H1 (cell line): ENCODE results near the gene H2AZ2. TPM values are rescaled to one million over a fixed set of nuclear protein-coding genes. Genes with fewer than 3 reads are reported as not detected.

Experiments
- CBX5 ChIP-seq: fragments of 300-800, 300-1000 bp; sonication (generic); IDR thresholded peaks from 2 replicates; pipeline ENCODE4 v1.7.1; 2016; ENCODE audit warnings: antibody characterized with exemption, low read length, low read depth
- CBX8 ChIP-seq: fragments of 300-800, 300-1000 bp; sonication (generic); IDR thresholded peaks from 2 replicates; pipeline ENCODE4 v1.7.1; 2016; ENCODE audit warnings: low read depth, low read length, borderline replicate concordance
- CEBPB ChIP-seq: IDR thresholded peaks from 2 replicates; pipeline ENCODE4 v1.6.1; 2012; ENCODE audit warnings: low read depth, low read length
- CHD1 ChIP-seq: IDR thresholded peaks from 2 replicates; pipeline ENCODE4 v1.6.1; 2012; ENCODE audit warnings: low read depth, low read length, improper control_type of control experiment
- CREB1 ChIP-seq: IDR thresholded peaks from 2 replicates; pipeline ENCODE4 v1.6.1; 2012; ENCODE audit warnings: inconsistent platforms
- EP300 ChIP-seq, 2 experiments: IDR thresholded peaks; 1 replicate in 1 of 2; 2 replicates in 1 of 2; pipeline ENCODE4 v1.6.1; 2011 to 2012; ENCODE audit warnings: low read depth in 2 of 2, low read length in 2 of 2, mild to moderate bottlenecking in 2 of 2, borderline replicate concordance in 1 of 2, inconsistent platforms in 1 of 2, moderate library complexity in 1 of 2
- EZH2 ChIP-seq: fragments of 200-600 bp; sonication (generic); IDR thresholded peaks from 2 replicates; pipeline ENCODE4 v1.7.1; 2012; ENCODE audit warnings: low read depth, mild to moderate bottlenecking, moderate library complexity, low read length, inconsistent platforms; ENCODE audit not compliant: severe bottlenecking
- FOSL1 ChIP-seq: IDR thresholded peaks from 2 replicates; pipeline ENCODE4 v1.6.1; 2011; ENCODE audit warnings: mild to moderate bottlenecking, low read depth, low read length, moderate library complexity; ENCODE audit not compliant: insufficient read depth
- HDAC6 ChIP-seq: IDR thresholded peaks from one replicate; pipeline ENCODE4 v1.7.1; 2012; ENCODE audit warnings: low read depth, mild to moderate bottlenecking, inconsistent platforms, low read length, moderate library complexity
- JUND ChIP-seq: IDR thresholded peaks from 2 replicates; pipeline ENCODE4 v1.6.1; 2011; ENCODE audit warnings: mild to moderate bottlenecking, improper control_type of control experiment, low read length
- PHF8 ChIP-seq: fragments of 200-600 bp; sonication (generic); conservative IDR thresholded peaks from 2 replicates; pipeline ENCODE4 v1.7.1; 2012; ENCODE audit warnings: low read depth, mild to moderate bottlenecking, inconsistent platforms, low read length, moderate library complexity
- POU5F1 ChIP-seq: IDR thresholded peaks from 2 replicates; pipeline ENCODE4 v1.6.1; 2011; ENCODE audit warnings: low read depth, mild to moderate bottlenecking, low read length, moderate library complexity
- RAD21 ChIP-seq, 2 experiments: IDR thresholded peaks in 1 of 2; conservative IDR thresholded peaks in 1 of 2; 2 replicates each; pipeline ENCODE4 v1.6.1; 2011; ENCODE audit warnings: low read depth in 2 of 2, low read length in 2 of 2, improper control_type of control experiment in 1 of 2, inconsistent platforms in 1 of 2, mild to moderate bottlenecking in 1 of 2, moderate library complexity in 1 of 2
- RXRA ChIP-seq: IDR thresholded peaks from 2 replicates; pipeline ENCODE4 v1.6.1; 2011; ENCODE audit warnings: low read depth, mild to moderate bottlenecking, low read length, moderate library complexity; ENCODE audit not compliant: insufficient read depth
- SAP30 ChIP-seq: fragments of 300-600 bp; sonication (generic); IDR thresholded peaks from 2 replicates; pipeline ENCODE4 v1.7.1; 2012; ENCODE audit warnings: low read length, moderate library complexity, mild to moderate bottlenecking, inconsistent platforms; ENCODE audit not compliant: insufficient read depth, insufficient replicate concordance
- TAF7 ChIP-seq: optimal IDR thresholded peaks from 2 replicates; pipeline ENCODE3; 2011; ENCODE audit warnings: low read depth, mild to moderate bottlenecking, inconsistent platforms, low read length, moderate library complexity, borderline replicate concordance
- TBP ChIP-seq: IDR thresholded peaks from 2 replicates; pipeline ENCODE4 v1.6.1; 2011; ENCODE audit warnings: low read depth, low read length, improper control_type of control experiment
- TCF12 ChIP-seq: IDR thresholded peaks from 2 replicates; pipeline ENCODE4 v1.6.1; 2011; ENCODE audit warnings: low read depth, mild to moderate bottlenecking, low read length
- ZNF274 ChIP-seq: IDR thresholded peaks from 2 replicates; pipeline ENCODE4 v1.7.0; 2012; ENCODE audit warnings: low read length, borderline replicate concordance; ENCODE audit errors: extremely low read depth
- polyA plus RNA-seq, 7 experiments: library from polyadenylated mRNA; depleted of rRNA in 3 of 7; stranded (reverse) in 5 of 7; unstranded in 2 of 7; fragments of >200 nt in 5 of 7; fragments of 200-250 nt in 2 of 7; gene quantifications; 1 replicate in 5 of 7; 2 replicates in 1 of 7; 4 replicates in 1 of 7; pipeline versions ENCODE4 v1.2.1 to v1.2.3, GENCODE V29; 2011 to 2013; ENCODE audit warnings: missing spikeins in 2 of 7, mixed read lengths in 2 of 7
- total RNA-seq: library from RNA; stranded (reverse); fragmentation: NEBNext Ultra II Directional; extraction: Animal tissue kit (Norgen Biotek cat#: 25700); gene quantifications from 2 replicates; pipeline ENCODE4 v1.2.1, GENCODE V29; 2021
- TF ChIP-seq, protein P1 (sequence below): IDR thresholded peaks from 2 replicates; pipeline ENCODE4 v1.6.1; 2012; ENCODE audit warnings: inconsistent platforms
- TF ChIP-seq, protein P2 (sequence below): IDR thresholded peaks from 2 replicates; pipeline ENCODE4 v1.6.1; 2012; ENCODE audit warnings: inconsistent platforms
- TF ChIP-seq, protein P3 (sequence below): IDR thresholded peaks from 2 replicates; pipeline ENCODE4 v1.6.1; 2011; ENCODE audit warnings: low read depth, mild to moderate bottlenecking, low read length; ENCODE audit not compliant: insufficient read depth

Gene H2AZ2
- total and polyA plus RNA-seq, 2 of the 8 experiments (the other 6 are each of a cell fraction or from before 2014, with no cell fraction given), result 168 to 187 TPM

DNA sequence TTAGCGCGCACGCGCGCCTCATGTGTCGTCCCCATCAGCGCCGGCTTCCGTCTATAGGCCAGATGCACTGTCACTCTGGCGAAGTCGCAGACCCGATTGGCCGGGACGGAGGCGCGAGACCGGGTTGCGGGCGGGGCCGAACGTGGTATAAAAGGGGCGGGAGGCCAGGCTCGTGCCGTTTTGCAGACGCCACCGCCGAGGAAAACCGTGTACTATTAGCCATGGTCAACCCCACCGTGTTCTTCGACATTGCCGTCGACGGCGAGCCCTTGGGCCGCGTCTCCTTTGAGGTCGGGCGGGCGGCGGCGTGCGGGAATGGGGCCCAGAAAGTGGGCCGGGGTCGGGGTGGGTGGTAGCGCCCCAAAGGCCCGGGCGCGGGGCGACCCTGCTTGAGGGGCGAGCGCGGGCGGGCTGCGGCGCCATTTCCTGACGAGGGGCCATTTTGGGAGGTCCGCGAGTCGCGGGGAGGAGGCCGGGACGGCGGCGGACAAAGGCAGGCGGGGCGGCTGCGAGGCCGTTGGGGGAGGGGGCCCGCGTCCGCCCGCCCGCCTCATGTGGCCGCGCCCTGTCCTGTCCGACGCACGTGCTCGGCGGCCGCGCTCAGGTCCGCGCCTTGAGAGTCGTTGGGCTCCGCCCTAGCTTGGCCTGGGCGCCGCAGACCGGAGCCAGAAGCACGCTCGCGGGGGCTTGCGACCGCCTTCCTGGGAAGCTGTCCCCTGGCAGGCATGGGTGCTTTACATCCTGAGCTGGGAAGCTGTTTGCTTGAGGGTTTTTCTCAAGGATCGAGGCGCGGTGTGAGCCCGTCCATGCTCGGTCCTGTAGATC is 51.2 kb downstream of the H2AZ2 start, which contains the start of gene PPIA (continued):
- no peak for TF ChIP-seq SAP30
- TF ChIP-seq TCF12, result no peak
- TF ChIP-seq RAD21 (IDR thresholded peaks at IDR 0.05 in 1 of 2, conservative IDR thresholded peaks at IDR 0.05 in 1 of 2; ENCODE audit: low read depth in 2 of 2, low read length in 2 of 2), result no peak
- TF ChIP-seq ZNF274, result no peak
- no peak for TF ChIP-seq CBX5
- TF ChIP-seq PHF8, result peak; percentile 62
- TF ChIP-seq, protein P1, sequence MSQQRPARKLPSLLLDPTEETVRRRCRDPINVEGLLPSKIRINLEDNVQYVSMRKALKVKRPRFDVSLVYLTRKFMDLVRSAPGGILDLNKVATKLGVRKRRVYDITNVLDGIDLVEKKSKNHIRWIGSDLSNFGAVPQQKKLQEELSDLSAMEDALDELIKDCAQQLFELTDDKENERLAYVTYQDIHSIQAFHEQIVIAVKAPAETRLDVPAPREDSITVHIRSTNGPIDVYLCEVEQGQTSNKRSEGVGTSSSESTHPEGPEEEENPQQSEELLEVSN, result no peak; the same call in 1 of the 2 replicates
- TF ChIP-seq POU5F1, result no peak
- TF ChIP-seq CEBPB, result no peak
- TF ChIP-seq, protein P2, sequence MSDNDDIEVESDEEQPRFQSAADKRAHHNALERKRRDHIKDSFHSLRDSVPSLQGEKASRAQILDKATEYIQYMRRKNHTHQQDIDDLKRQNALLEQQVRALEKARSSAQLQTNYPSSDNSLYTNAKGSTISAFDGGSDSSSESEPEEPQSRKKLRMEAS, result peak; percentile 98
- peak; percentile 80 for TF ChIP-seq CREB1
- peak; percentile 68 for TF ChIP-seq FOSL1
- TF ChIP-seq, protein P3, sequence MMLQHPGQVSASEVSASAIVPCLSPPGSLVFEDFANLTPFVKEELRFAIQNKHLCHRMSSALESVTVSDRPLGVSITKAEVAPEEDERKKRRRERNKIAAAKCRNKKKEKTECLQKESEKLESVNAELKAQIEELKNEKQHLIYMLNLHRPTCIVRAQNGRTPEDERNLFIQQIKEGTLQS, result no peak
- TF ChIP-seq CBX8, result no peak
- no peak for TF ChIP-seq RXRA
- TF ChIP-seq EP300 (IDR thresholded peaks at IDR 0.05; ENCODE audit: borderline replicate concordance in 1 of 2, low read depth in 2 of 2, low read length in 2 of 2), result no peak
- peak; percentile 97 for TF ChIP-seq TAF7
- no peak for TF ChIP-seq HDAC6
- TF ChIP-seq EZH2, result no peak
- TF ChIP-seq CHD1, result peak; percentile 36; the same call in 1 of the 2 replicates
- peak; percentile 97 for TF ChIP-seq TBP
- no peak for TF ChIP-seq JUND
